GM12892 (cell line): ENCODE data around the gene PCBP1.

Experiments used
- POLR2A ChIP-seq: IDR thresholded peaks from 2 replicates; pipeline ENCODE4 v1.6.1; 2011; ENCODE audit warnings: low read depth, low read length, control low read depth
- TAF1 ChIP-seq: IDR thresholded peaks from 2 replicates; pipeline ENCODE4 v1.6.1; 2011; ENCODE audit warnings: low read depth, mild to moderate bottlenecking, control low read depth, low read length, borderline replicate concordance

DNA sequence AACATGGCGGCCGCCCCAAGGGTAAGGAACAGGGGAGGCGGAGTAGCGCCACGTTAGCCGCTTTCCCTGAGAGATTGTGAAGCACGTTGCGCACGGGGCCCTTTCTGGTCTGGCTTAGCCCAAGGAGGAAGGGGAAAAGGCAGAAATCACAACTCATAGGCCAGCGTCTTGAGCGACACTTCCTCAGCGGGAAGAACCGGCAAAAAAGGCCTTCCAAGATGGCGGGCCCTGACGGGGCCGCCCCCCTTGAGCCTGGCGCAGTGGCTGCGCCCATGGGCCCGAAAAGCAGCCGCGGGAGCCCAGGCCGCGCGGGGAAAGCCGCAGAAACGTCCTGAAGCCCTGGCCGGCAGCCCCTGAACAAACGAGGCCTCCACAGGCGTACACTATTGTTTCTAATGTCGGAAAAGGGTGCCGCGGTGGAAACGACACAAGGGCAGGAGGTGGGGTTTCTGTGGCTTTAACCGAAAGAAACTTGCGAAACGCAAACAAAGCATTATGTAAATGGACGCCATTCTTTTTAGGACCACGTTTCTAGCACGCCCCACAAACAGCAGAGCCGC is 919 bp upstream of the PCBP1 start:
- peak; percentile 81 for TF ChIP-seq POLR2A
- TF ChIP-seq TAF1 = peak; percentile 87
